Endothelial cell of umbilical vein (primary cell): ENCODE data around the gene RILPL2. TPM values are rescaled to one million over a fixed set of nuclear protein-coding genes. Genes with fewer than 3 reads are reported as not detected.

Experiments used
- BruUV-seq: library from RNA; stranded (reverse); fragments of 400-500 nt; replicated peaks from 2 replicates; lab custom pipeline; 2021; lab: Mats Ljungman, UMichigan
- CTCF ChIA-PET: fragments of 300-600, 350-600 bp; sonication (Branson Sonifier 250); formaldehyde crosslinking; loops from one replicate; lab custom pipeline; 2021; ENCODE audit warnings: antibody characterized with exemption, inconsistent platforms; lab: Charles Lee
- POLR2A ChIA-PET: fragments of 300-600, 350-600 bp; sonication (Branson Sonifier 250); formaldehyde crosslinking; loops from one replicate; lab custom pipeline; 2021; ENCODE audit warnings: antibody characterized with exemption, inconsistent platforms; lab: Charles Lee
- DNase-seq: peaks from one replicate; pipeline ENCODE4 v3.0.0-alpha.2; 2011; ENCODE audit warnings: low read depth, low spot score
- FAIRE-seq: peaks from 2 replicates; lab custom pipeline; 2011; peaks lifted over from hg19 to GRCh38; lab: Jason Lieb, UNC
- H2AFZ ChIP-seq: 2 replicates; pipeline ENCODE4 v1.6.0; 2012; ENCODE audit warnings: low read depth, low read length, control low read depth, inconsistent platforms
- H3K27ac ChIP-seq: 2 replicates; pipeline ENCODE4 v1.5.1; 2011; ENCODE audit warnings: low read depth, mild to moderate bottlenecking, control low read depth, low read length, moderate library complexity; ENCODE audit not compliant: insufficient read depth
- H3K27me3 ChIP-seq, 2 experiments: 2 replicates each; pipeline versions ENCODE4 v1.6.0 to v1.6.1; 2011; ENCODE audit warnings: low read length in 2 of 2, mixed read lengths in 1 of 2; ENCODE audit not compliant: control insufficient read depth in 2 of 2, insufficient read depth in 2 of 2
- H3K36me3 ChIP-seq, 2 experiments: 2 replicates in 1 of 2; 3 replicates in 1 of 2; pipeline ENCODE4 v1.5.1; 2011; ENCODE audit warnings: low read length in 2 of 2, mild to moderate bottlenecking in 1 of 2, moderate library complexity in 1 of 2; ENCODE audit not compliant: control insufficient read depth in 2 of 2, insufficient read depth in 2 of 2; ENCODE audit errors: extremely low read depth in 1 of 2
- H3K4me1 ChIP-seq: 3 replicates; pipeline ENCODE4 v1.5.1; 2011; ENCODE audit warnings: mild to moderate bottlenecking, low read length; ENCODE audit not compliant: control insufficient read depth, insufficient read depth; ENCODE audit errors: extremely low read depth
- H3K4me2 ChIP-seq: 2 replicates; pipeline ENCODE4 v1.6.1; 2011; ENCODE audit warnings: low read length, control low read depth, mixed read lengths; ENCODE audit not compliant: insufficient read depth
- H3K4me3 ChIP-seq, 3 experiments: fragments of 200-600 bp in 1 of 3; sonication (generic), shearing (Covaris generic) in 1 of 3; replicated peaks in 1 of 3; 2 replicates each; pipeline ENCODE4 v1.5.1; 2011 to 2016; ENCODE audit warnings: control low read depth in 3 of 3, low read length in 3 of 3, mild to moderate bottlenecking in 2 of 3, inconsistent platforms in 1 of 3, low read depth in 1 of 3, moderate library complexity in 1 of 3; ENCODE audit not compliant: insufficient read depth in 1 of 3
- H3K79me2 ChIP-seq: 2 replicates; pipeline ENCODE4 v1.6.0; 2012; ENCODE audit warnings: low read length, inconsistent platforms; ENCODE audit not compliant: control insufficient read depth, insufficient read depth
- H3K9ac ChIP-seq: replicated peaks from 2 replicates; pipeline ENCODE3; 2011; ENCODE audit warnings: low read length, control low read depth; ENCODE audit not compliant: insufficient read depth; ENCODE audit errors: extremely low read depth
- H3K9me1 ChIP-seq: replicated peaks from 3 replicates; pipeline ENCODE4 v1.6.0; 2011; ENCODE audit warnings: mild to moderate bottlenecking, low read length; ENCODE audit not compliant: control insufficient read depth, insufficient read depth; ENCODE audit errors: extremely low read depth
- H3K9me3 ChIP-seq: replicated peaks from 2 replicates; pipeline ENCODE4 v1.5.1; 2012; ENCODE audit warnings: low read length, inconsistent platforms; ENCODE audit not compliant: control insufficient read depth, insufficient read depth
- H4K20me1 ChIP-seq: replicated peaks from 2 replicates; pipeline ENCODE3; 2011; ENCODE audit warnings: mild to moderate bottlenecking, low read length; ENCODE audit not compliant: control insufficient read depth, insufficient read depth; ENCODE audit errors: extremely low read depth
- EZH2 ChIP-seq: IDR thresholded peaks from 2 replicates; pipeline ENCODE4 v1.6.1; 2012; ENCODE audit warnings: borderline replicate concordance, low read depth, mild to moderate bottlenecking, moderate library complexity, low read length, inconsistent platforms; ENCODE audit not compliant: severe bottlenecking
- FOS ChIP-seq: IDR thresholded peaks from 2 replicates; pipeline ENCODE4 v1.6.1; 2011; ENCODE audit warnings: mild to moderate bottlenecking, low read length, moderate library complexity, borderline replicate concordance; ENCODE audit not compliant: insufficient read depth
- GATA2 ChIP-seq: IDR thresholded peaks from 2 replicates; pipeline ENCODE4 v1.7.0; 2011; ENCODE audit warnings: low read depth, mild to moderate bottlenecking, moderate library complexity, mixed read lengths, low read length; ENCODE audit not compliant: insufficient read length, insufficient read depth
- JUN ChIP-seq: IDR thresholded peaks from 2 replicates; pipeline ENCODE4 v1.6.1; 2011; ENCODE audit warnings: borderline replicate concordance, low read depth; ENCODE audit not compliant: insufficient read length, insufficient read depth
- MAX ChIP-seq: IDR thresholded peaks from 2 replicates; pipeline ENCODE4 v1.6.1; 2011; ENCODE audit not compliant: insufficient read depth, insufficient read length
- MYC ChIP-seq: IDR thresholded peaks from one replicate; pipeline ENCODE4 v1.6.1; 2011; ENCODE audit warnings: mild to moderate bottlenecking, low read depth, low read length
- POLR2A ChIP-seq: IDR thresholded peaks from 2 replicates; pipeline ENCODE4 v1.6.1; 2012; ENCODE audit warnings: low read depth, mild to moderate bottlenecking, control low read depth, low read length
- POLR2AphosphoS5 ChIP-seq: IDR thresholded peaks from 2 replicates; pipeline ENCODE4 v1.6.1; 2012; ENCODE audit warnings: low read depth, mild to moderate bottlenecking, control low read depth, low read length, moderate library complexity; ENCODE audit not compliant: insufficient read depth
- dilution Hi-C: fragments of 300-500 bp; cut with MboI; formaldehyde crosslinking; loops from one replicate; pipeline ENCODE4 v1.15.0; 2019; ENCODE audit warnings: low sequenced_read_pairs; ENCODE audit not compliant: extremely low pct_ligation_motif_present
- intact Hi-C: fragments of 100-400 bp; cut with micrococcal nuclease; formaldehyde crosslinking; loops from one replicate; pipeline ENCODE4 v1.10.0; 2022
- polyA plus RNA-seq, 4 experiments: library from polyadenylated mRNA; depleted of rRNA in 3 of 4; stranded (reverse) in 3 of 4; unstranded in 1 of 4; fragments of >200 nt; gene quantifications; 2 replicates each; pipeline versions ENCODE4 v1.2.1 to v1.2.3, GENCODE V29; 2011 to 2012; ENCODE audit warnings: missing spikeins in 1 of 4
- total RNA-seq: library from RNA; stranded (reverse); gene quantifications from 2 replicates; pipeline ENCODE4 v1.2.3, GENCODE V29; 2021
- TF ChIP-seq, protein P1 (sequence below), 2 donors: IDR thresholded peaks; 1 replicate in 1 of 2; 2 replicates in 1 of 2; pipeline ENCODE4 v1.5.1; 2011; ENCODE audit warnings: low read length in 2 of 2, mild to moderate bottlenecking in 2 of 2, moderate library complexity in 2 of 2, control low read depth in 1 of 2, inconsistent platforms in 1 of 2, low read depth in 1 of 2; ENCODE audit not compliant: insufficient read depth in 1 of 2; ENCODE audit errors: extremely low read depth in 1 of 2

Gene RILPL2
- total and polyA plus RNA-seq, 2 donors (not counting 3 experiments of a cell fraction or from before 2014, with no cell fraction given): 3.3 to 4.6 TPM

DNA sequence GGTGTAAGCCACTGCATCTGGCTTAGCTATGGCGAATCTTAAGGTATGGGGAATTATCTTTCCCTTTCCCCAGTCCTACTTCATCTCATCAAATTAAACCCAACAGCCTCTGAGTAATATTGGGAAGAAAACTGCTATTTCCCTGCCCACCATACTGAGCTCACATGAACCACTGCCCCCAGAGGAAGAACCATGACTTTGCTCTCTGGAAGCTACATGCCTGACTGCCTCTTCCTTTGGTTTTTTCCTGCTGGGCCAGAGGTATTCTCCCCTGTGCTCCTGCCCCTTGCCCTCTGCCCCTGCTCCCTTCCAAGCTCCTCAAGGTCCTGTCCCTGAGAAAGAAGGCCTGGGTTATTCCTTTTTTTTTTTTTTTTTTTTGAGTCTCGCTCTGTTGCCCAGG is 15.2 kb downstream of the RILPL2 start:
- no peak overlapping the region for H3K9ac ChIP-seq
- no peaks in the 10 kb centered on the region for H3K79me2 ChIP-seq
- no peaks in the 10 kb centered on the region for H3K9me1 ChIP-seq
- intact Hi-C loops: no loop called here
- ChIA-PET CTCF (interaction anchor here (0.9 to 1.3 kb wide), 5 partner anchors 11 to 73 kb away, joined by 3 to 4 read pairs (median 3); no protein-coding TSS in a partner anchor), POLR2A (interaction anchor here (0.6 kb wide), 1 partner anchor 10 kb away, joined by 3 read pairs; no protein-coding TSS in a partner anchor)
- no peaks in the 10 kb centered on the region for H3K4me1 ChIP-seq
- no peak for FAIRE-seq
- no peaks in the 10 kb centered on the region for H3K9me3 ChIP-seq
- H2AFZ ChIP-seq: no peak overlapping the region
- no peaks in the 10 kb centered on the region for H3K27me3 ChIP-seq
- TF ChIP-seq POLR2A: no peak
- TF ChIP-seq MYC: no peak
- TF ChIP-seq, protein P1, sequence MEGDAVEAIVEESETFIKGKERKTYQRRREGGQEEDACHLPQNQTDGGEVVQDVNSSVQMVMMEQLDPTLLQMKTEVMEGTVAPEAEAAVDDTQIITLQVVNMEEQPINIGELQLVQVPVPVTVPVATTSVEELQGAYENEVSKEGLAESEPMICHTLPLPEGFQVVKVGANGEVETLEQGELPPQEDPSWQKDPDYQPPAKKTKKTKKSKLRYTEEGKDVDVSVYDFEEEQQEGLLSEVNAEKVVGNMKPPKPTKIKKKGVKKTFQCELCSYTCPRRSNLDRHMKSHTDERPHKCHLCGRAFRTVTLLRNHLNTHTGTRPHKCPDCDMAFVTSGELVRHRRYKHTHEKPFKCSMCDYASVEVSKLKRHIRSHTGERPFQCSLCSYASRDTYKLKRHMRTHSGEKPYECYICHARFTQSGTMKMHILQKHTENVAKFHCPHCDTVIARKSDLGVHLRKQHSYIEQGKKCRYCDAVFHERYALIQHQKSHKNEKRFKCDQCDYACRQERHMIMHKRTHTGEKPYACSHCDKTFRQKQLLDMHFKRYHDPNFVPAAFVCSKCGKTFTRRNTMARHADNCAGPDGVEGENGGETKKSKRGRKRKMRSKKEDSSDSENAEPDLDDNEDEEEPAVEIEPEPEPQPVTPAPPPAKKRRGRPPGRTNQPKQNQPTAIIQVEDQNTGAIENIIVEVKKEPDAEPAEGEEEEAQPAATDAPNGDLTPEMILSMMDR (IDR thresholded peaks at IDR 0.05; ENCODE audit: extremely low read depth in 1 of 2, insufficient read depth in 1 of 2, low read depth in 1 of 2, low read length in 2 of 2): no peak
- TF ChIP-seq POLR2AphosphoS5: no peak
- TF ChIP-seq EZH2: no peak
- no peak for TF ChIP-seq JUN
- TF ChIP-seq MAX: no peak
- no peak for TF ChIP-seq FOS
- TF ChIP-seq GATA2: no peak
- H3K36me3 ChIP-seq: peaks cover 0 to 2% of the 10 kb centered on the region in 2 experiments
- H3K4me2 ChIP-seq: no peak overlapping the region
- BruUV-seq: no TSS peak
- H3K27ac ChIP-seq: no peak overlapping the region
- no peak overlapping the region for H3K4me3 ChIP-seq
- no peak for DNase-seq
- no peaks in the 10 kb centered on the region for H4K20me1 ChIP-seq
- dilution Hi-C loops: no loop called here
